GM12878 (cell line): ENCODE data around the gene POGLUT3. TPM values are rescaled to one million over a fixed set of nuclear protein-coding genes. Genes with fewer than 3 reads are reported as not detected.

Experiments
- ATF3 ChIP-seq: IDR thresholded peaks from 2 replicates; pipeline ENCODE4 v1.6.1; 2011; ENCODE audit warnings: low read depth, mild to moderate bottlenecking, low read length, moderate library complexity, borderline replicate concordance; ENCODE audit errors: extremely low read depth
- BACH1 ChIP-seq: fragments of 450-650 bp; IDR thresholded peaks from 2 replicates; pipeline ENCODE4 v1.6.1; 2017; ENCODE audit warnings: mild to moderate bottlenecking, borderline replicate concordance
- BCL11A ChIP-seq: IDR thresholded peaks from 2 replicates; pipeline ENCODE4 v1.6.1; 2011; ENCODE audit warnings: low read depth, low read length
- BMI1 ChIP-seq: fragments of 450-650 bp; IDR thresholded peaks from 2 replicates; pipeline ENCODE4 v1.6.1; 2016; ENCODE audit warnings: mild to moderate bottlenecking, moderate library complexity, borderline replicate concordance
- HDAC2 ChIP-seq: fragments of 200-600 bp; sonication (generic); IDR thresholded peaks from 2 replicates; pipeline ENCODE4 v1.6.1; 2017
- HDAC6 ChIP-seq: fragments of 200-600 bp; sonication (generic); IDR thresholded peaks from one replicate; pipeline ENCODE4 v1.8.0; 2017; ENCODE audit warnings: antibody characterized with exemption; ENCODE audit not compliant: unreplicated experiment
- JUNB ChIP-seq: IDR thresholded peaks from 2 replicates; pipeline ENCODE4 v1.6.1; 2016; ENCODE audit warnings: antibody characterized with exemption, mild to moderate bottlenecking
- KAT2A ChIP-seq: conservative IDR thresholded peaks from 2 replicates; pipeline ENCODE4 v1.6.1; 2011; ENCODE audit warnings: low read depth, low read length; ENCODE audit not compliant: control insufficient read depth
- MYB ChIP-seq: fragments of 150-350 bp; IDR thresholded peaks from 2 replicates; pipeline ENCODE4 v1.6.1; 2014; ENCODE audit warnings: mild to moderate bottlenecking, low read depth, low read length, borderline replicate concordance
- NR2C2 ChIP-seq: IDR thresholded peaks from 2 replicates; pipeline ENCODE4 v1.6.1; 2011; ENCODE audit warnings: borderline replicate concordance, low read depth; ENCODE audit not compliant: control insufficient read depth, insufficient read length
- RAD51 ChIP-seq: fragments of 450-650 bp; IDR thresholded peaks from 2 replicates; pipeline ENCODE4 v1.6.1; 2016; ENCODE audit warnings: moderate library complexity, mild to moderate bottlenecking, inconsistent platforms
- RUNX3 ChIP-seq: IDR thresholded peaks from 2 replicates; pipeline ENCODE4 v1.6.1; 2012; ENCODE audit warnings: low read length, inconsistent platforms
- SMAD5 ChIP-seq: IDR thresholded peaks from 2 replicates; pipeline ENCODE4 v1.6.1; 2016; ENCODE audit warnings: antibody characterized with exemption, low read depth
- SP1 ChIP-seq: IDR thresholded peaks from one replicate; pipeline ENCODE4 v1.6.1; 2011; ENCODE audit warnings: low read depth, low read length
- SREBF1 ChIP-seq: IDR thresholded peaks from 2 replicates; pipeline ENCODE4 v1.6.1; 2012; ENCODE audit warnings: mild to moderate bottlenecking, low read length
- STAT1 ChIP-seq: fragments of 450-650 bp; conservative IDR thresholded peaks from 2 replicates; pipeline ENCODE4 v1.6.1; 2014; ENCODE audit warnings: antibody characterized with exemption, mild to moderate bottlenecking
- TAF1 ChIP-seq: IDR thresholded peaks from 2 replicates; pipeline ENCODE4 v1.6.1; 2011; ENCODE audit warnings: mild to moderate bottlenecking, low read depth, low read length, borderline replicate concordance
- TARDBP ChIP-seq: IDR thresholded peaks from 2 replicates; pipeline ENCODE4 v1.6.1; 2016; ENCODE audit warnings: borderline replicate concordance
- ZBTB33 ChIP-seq: fragments of 450-650 bp; IDR thresholded peaks from 2 replicates; pipeline ENCODE4 v1.6.1; 2017; ENCODE audit warnings: mild to moderate bottlenecking
- ZNF24 ChIP-seq: fragments of 450-650 bp; IDR thresholded peaks from 2 replicates; pipeline ENCODE4 v1.6.1; 2017; ENCODE audit warnings: antibody characterized with exemption, mild to moderate bottlenecking
- polyA plus RNA-seq, 11 experiments: library from polyadenylated mRNA; depleted of rRNA in 4 of 11; unstranded in 6 of 11; stranded (reverse) in 5 of 11; fragments of >200 nt; fragmentation: Nextera tagmentation in 4 of 11; fragmentation: Illumina TruSeq in 1 of 11; extraction: Ambion mirVana in 4 of 11; extraction: Trizol in 1 of 11; gene quantifications; 1 replicate in 1 of 11; 2 replicates in 10 of 11; pipeline versions ENCODE4 v1.2.1 to v1.2.3, GENCODE V29; 2011 to 2016; ENCODE audit warnings: inconsistent platforms in 2 of 11, missing spikeins in 2 of 11, low read depth in 1 of 11
- total RNA-seq, 4 experiments: library from RNA; depleted of rRNA in 3 of 4; stranded (reverse); fragments of >200 nt in 3 of 4; fragmentation: Illumina TruSeq in 1 of 4; extraction: Trizol in 1 of 4; gene quantifications; 2 replicates each; pipeline versions ENCODE4 v1.2.1 to v1.2.3, GENCODE V29; 2013 to 2021
- TF ChIP-seq, protein P1 (sequence below): fragments of 450-650 bp; formaldehyde crosslinking; IDR thresholded peaks from 2 replicates; pipeline ENCODE4 v1.5.0; 2022; ENCODE audit warnings: mild to moderate bottlenecking, missing genetic modification characterization
- TF ChIP-seq, protein P2 (sequence below): fragments of 450-650 bp; IDR thresholded peaks from 2 replicates; pipeline ENCODE4 v1.6.1; 2016; ENCODE audit warnings: mild to moderate bottlenecking, moderate library complexity, borderline replicate concordance

POGLUT3 gene
- total and polyA plus RNA-seq, 10 of the 15 experiments (the other 5 are each of a cell fraction or from before 2014, with no cell fraction given), result 3.7 to 21.5 (median 12.9) TPM

DNA sequence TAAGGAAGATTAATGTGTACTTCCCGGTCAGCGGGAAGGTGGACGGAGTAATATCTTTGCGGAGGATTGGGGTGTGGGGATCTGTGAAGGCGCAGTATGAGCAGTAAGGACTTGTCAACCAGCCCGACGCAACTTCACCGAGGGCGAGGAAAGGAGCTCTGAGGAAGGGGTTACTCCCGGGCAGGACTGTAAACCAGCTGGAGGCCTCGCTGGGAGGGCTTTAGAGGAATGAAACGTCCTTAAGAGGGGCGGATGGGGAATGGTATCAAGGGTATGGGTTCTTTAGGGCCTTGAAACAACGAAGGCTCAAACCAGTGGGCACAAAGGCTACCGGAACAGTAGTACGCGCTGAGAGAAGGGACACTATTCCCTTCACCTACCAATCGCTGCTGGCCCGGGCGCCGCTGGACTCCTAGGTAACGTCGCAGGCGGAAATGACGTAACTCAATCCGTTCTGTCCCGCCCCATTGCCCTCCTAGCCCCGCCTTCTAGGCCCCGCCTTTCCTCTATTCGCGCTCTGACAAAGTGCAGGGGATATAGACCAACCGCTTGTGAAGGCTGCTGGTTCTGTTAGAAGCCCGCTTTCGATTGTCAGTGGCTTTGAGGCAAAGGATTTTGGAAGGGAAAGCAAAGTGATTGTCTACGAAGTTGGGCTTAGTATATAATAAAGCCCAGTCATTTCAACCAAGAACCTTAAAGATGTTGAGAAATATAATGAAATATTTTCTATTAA lies 30.9 kb downstream of the POGLUT3 start, which contains the start of gene C11orf65 (continued):
- TF ChIP-seq, protein P1, sequence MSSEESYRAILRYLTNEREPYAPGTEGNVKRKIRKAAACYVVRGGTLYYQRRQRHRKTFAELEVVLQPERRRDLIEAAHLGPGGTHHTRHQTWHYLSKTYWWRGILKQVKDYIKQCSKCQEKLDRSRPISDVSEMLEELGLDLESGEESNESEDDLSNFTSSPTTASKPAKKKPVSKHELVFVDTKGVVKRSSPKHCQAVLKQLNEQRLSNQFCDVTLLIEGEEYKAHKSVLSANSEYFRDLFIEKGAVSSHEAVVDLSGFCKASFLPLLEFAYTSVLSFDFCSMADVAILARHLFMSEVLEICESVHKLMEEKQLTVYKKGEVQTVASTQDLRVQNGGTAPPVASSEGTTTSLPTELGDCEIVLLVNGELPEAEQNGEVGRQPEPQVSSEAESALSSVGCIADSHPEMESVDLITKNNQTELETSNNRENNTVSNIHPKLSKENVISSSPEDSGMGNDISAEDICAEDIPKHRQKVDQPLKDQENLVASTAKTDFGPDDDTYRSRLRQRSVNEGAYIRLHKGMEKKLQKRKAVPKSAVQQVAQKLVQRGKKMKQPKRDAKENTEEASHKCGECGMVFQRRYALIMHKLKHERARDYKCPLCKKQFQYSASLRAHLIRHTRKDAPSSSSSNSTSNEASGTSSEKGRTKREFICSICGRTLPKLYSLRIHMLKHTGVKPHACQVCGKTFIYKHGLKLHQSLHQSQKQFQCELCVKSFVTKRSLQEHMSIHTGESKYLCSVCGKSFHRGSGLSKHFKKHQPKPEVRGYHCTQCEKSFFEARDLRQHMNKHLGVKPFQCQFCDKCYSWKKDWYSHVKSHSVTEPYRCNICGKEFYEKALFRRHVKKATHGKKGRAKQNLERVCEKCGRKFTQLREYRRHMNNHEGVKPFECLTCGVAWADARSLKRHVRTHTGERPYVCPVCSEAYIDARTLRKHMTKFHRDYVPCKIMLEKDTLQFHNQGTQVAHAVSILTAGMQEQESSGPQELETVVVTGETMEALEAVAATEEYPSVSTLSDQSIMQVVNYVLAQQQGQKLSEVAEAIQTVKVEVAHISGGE, result no peak
- TF ChIP-seq, protein P2, sequence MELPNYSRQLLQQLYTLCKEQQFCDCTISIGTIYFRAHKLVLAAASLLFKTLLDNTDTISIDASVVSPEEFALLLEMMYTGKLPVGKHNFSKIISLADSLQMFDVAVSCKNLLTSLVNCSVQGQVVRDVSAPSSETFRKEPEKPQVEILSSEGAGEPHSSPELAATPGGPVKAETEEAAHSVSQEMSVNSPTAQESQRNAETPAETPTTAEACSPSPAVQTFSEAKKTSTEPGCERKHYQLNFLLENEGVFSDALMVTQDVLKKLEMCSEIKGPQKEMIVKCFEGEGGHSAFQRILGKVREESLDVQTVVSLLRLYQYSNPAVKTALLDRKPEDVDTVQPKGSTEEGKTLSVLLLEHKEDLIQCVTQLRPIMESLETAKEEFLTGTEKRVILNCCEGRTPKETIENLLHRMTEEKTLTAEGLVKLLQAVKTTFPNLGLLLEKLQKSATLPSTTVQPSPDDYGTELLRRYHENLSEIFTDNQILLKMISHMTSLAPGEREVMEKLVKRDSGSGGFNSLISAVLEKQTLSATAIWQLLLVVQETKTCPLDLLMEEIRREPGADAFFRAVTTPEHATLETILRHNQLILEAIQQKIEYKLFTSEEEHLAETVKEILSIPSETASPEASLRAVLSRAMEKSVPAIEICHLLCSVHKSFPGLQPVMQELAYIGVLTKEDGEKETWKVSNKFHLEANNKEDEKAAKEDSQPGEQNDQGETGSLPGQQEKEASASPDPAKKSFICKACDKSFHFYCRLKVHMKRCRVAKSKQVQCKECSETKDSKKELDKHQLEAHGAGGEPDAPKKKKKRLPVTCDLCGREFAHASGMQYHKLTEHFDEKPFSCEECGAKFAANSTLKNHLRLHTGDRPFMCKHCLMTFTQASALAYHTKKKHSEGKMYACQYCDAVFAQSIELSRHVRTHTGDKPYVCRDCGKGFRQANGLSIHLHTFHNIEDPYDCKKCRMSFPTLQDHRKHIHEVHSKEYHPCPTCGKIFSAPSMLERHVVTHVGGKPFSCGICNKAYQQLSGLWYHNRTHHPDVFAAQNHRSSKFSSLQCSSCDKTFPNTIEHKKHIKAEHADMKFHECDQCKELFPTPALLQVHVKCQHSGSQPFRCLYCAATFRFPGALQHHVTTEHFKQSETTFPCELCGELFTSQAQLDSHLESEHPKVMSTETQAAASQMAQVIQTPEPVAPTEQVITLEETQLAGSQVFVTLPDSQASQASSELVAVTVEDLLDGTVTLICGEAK, result peak; percentile 85
- TF ChIP-seq BACH1 (0 out of 2 replicates have a peak, but pooled peaks have one; percentile 30), JUNB (no peak), SREBF1 (no peak), TARDBP (0 out of 2 replicates have a peak, but pooled peaks have one; percentile 65), SP1 (peak; percentile 41), NR2C2 (no peak), KAT2A (no peak), SMAD5 (peak; percentile 91), STAT1 (no peak), RUNX3 (peak; percentile 30), ATF3 (no peak), HDAC6 (no peak), RAD51 (no peak), BMI1 (no peak), MYB (no peak), ZBTB33 (no peak), TAF1 (peak; percentile 44; the same call in 1 of the 2 replicates), ZNF24 (no peak), HDAC2 (no peak), BCL11A (no peak)
